A549 (cell line): ENCODE measurements around the gene STIMATE. TPM values are rescaled to one million over a fixed set of nuclear protein-coding genes. Genes with fewer than 3 reads are reported as not detected.

Experiments used
- ATAC-seq, 2 experiments: fragments of 200-7000 bp in 1 of 2; fragments of >200 bp in 1 of 2; cut with Nextera tagmentation in 1 of 2; cut with Tn5 transposase in 1 of 2; 3 replicates each; pipeline versions ENCODE4 v1.8.0 to v1.9.1; 2018 to 2020; ENCODE audit warnings: mild to moderate bottlenecking in 1 of 2, moderate library complexity in 1 of 2
- CTCF ChIA-PET: fragments of 300-600 bp; sonication (Branson Sonifier 250); formaldehyde crosslinking; extraction: SDS; loops from one replicate; lab custom pipeline; 2021; ENCODE audit warnings: antibody characterized with exemption, inconsistent platforms; lab: Yijun Ruan, JAX
- POLR2A ChIA-PET: fragments of 350-600 bp; formaldehyde crosslinking; extraction: SDS; loops from one replicate; lab custom pipeline; 2021; ENCODE audit warnings: antibody characterized with exemption, inconsistent platforms; lab: Yijun Ruan, JAX
- DNase-seq, 2 experiments: peaks; one replicate each; pipeline versions ENCODE4 v3.0.0 to v3.0.0-alpha.2; 2011 to 2016; ENCODE audit warnings: low read depth in 1 of 2, low spot score in 1 of 2
- FAIRE-seq: peaks from 2 replicates; lab custom pipeline; 2011; peaks lifted over from hg19 to GRCh38; lab: Jason Lieb, UNC
- H3K27ac ChIP-seq, 2 experiments: fragments of >200 bp; sonication (Bioruptor Twin); formaldehyde crosslinking; 3 replicates each; pipeline ENCODE4 v1.5.1; 2016 to 2017
- H3K4me1 ChIP-seq: fragments of >200 bp; sonication (Bioruptor Twin); formaldehyde crosslinking; 3 replicates; pipeline ENCODE4 v1.6.1; 2016
- H3K4me2 ChIP-seq: fragments of >200 bp; sonication (Bioruptor Twin); formaldehyde crosslinking; 3 replicates; pipeline ENCODE4 v1.6.1; 2016
- H3K4me3 ChIP-seq: fragments of >200 bp; sonication (Bioruptor Twin); formaldehyde crosslinking; 3 replicates; pipeline ENCODE4 v1.5.1; 2016
- H3K9me3 ChIP-seq: fragments of >200 bp; sonication (Bioruptor Twin); formaldehyde crosslinking; 3 replicates; pipeline ENCODE4 v1.6.1; 2016
- BCL3 ChIP-seq: fragments of >200 bp; sonication (Bioruptor Twin); formaldehyde crosslinking; IDR thresholded peaks from 3 replicates; pipeline ENCODE4 v1.6.1; 2016
- CBX2 ChIP-seq: fragments of 200-600 bp; sonication (generic); IDR thresholded peaks from 2 replicates; pipeline ENCODE4 v1.6.1; 2016; ENCODE audit warnings: low read depth, mild to moderate bottlenecking, borderline replicate concordance
- CBX8 ChIP-seq: fragments of 200-600 bp; sonication (generic); IDR thresholded peaks from 2 replicates; pipeline ENCODE4 v1.6.1; 2016
- CHD4 ChIP-seq: fragments of 200-600 bp; sonication (generic); IDR thresholded peaks from 2 replicates; pipeline ENCODE4 v1.6.1; 2016; ENCODE audit warnings: antibody characterized with exemption, mild to moderate bottlenecking, borderline replicate concordance
- ELK1 ChIP-seq: fragments of 150-350 bp; IDR thresholded peaks from 2 replicates; pipeline ENCODE4 v1.6.1; 2014; ENCODE audit warnings: low read depth, mild to moderate bottlenecking, low read length
- EP300 ChIP-seq, 2 experiments: fragments of >200 bp; sonication (Bioruptor Twin); formaldehyde crosslinking; IDR thresholded peaks; 2 replicates in 1 of 2; 3 replicates in 1 of 2; pipeline ENCODE4 v1.6.1; 2016 to 2017
- FOXS1 ChIP-seq: fragments of 250-450 bp; sonication (Bioruptor Pico); IDR thresholded peaks from 2 replicates; pipeline ENCODE4 v1.5.0; 2020; ENCODE audit warnings: mild to moderate bottlenecking, moderate library complexity
- GATA3 ChIP-seq: IDR thresholded peaks from 2 replicates; pipeline ENCODE4 v1.6.1; 2012; ENCODE audit warnings: borderline replicate concordance
- HDAC2 ChIP-seq: fragments of 200-600 bp; sonication (generic); IDR thresholded peaks from 2 replicates; pipeline ENCODE4 v1.6.1; 2016
- HES2 ChIP-seq: fragments of >200 bp; sonication (Bioruptor Twin); formaldehyde crosslinking; IDR thresholded peaks from 2 replicates; pipeline ENCODE4 v1.6.1; 2016
- HEYL ChIP-seq: fragments of 250-450 bp; sonication (Bioruptor Pico); IDR thresholded peaks from 2 replicates; pipeline ENCODE4 v1.8.0; 2021; ENCODE audit warnings: mild to moderate bottlenecking, moderate library complexity
- HOXA7 ChIP-seq: fragments of 250-450 bp; sonication (Bioruptor Pico); IDR thresholded peaks from 2 replicates; pipeline ENCODE4 v1.5.0; 2020; ENCODE audit warnings: mild to moderate bottlenecking, moderate library complexity
- JUN ChIP-seq, 2 experiments: fragments of >200 bp; sonication (Bioruptor Twin); formaldehyde crosslinking; IDR thresholded peaks; 2 replicates in 1 of 2; 3 replicates in 1 of 2; pipeline ENCODE4 v1.6.1; 2016 to 2017
- KDM1A ChIP-seq: fragments of 200-600 bp; sonication (generic); IDR thresholded peaks from 2 replicates; pipeline ENCODE4 v1.6.1; 2016; ENCODE audit warnings: low read depth, mild to moderate bottlenecking
- MAFK ChIP-seq: fragments of 450-650 bp; IDR thresholded peaks from 2 replicates; pipeline ENCODE4 v1.6.1; 2014; ENCODE audit not compliant: partially characterized antibody
- MAX ChIP-seq: IDR thresholded peaks from 2 replicates; pipeline ENCODE4 v1.6.1; 2012
- MYC ChIP-seq: IDR thresholded peaks from 2 replicates; pipeline ENCODE4 v1.6.1; 2012; ENCODE audit warnings: mild to moderate bottlenecking, inconsistent platforms, low read length, improper control_type of control experiment, borderline replicate concordance
- NFE2L2 ChIP-seq: fragments of 150-350 bp; conservative IDR thresholded peaks from 2 replicates; pipeline ENCODE4 v1.6.1; 2014; ENCODE audit warnings: low read length
- NPAS2 ChIP-seq: fragments of 250-450 bp; sonication (Bioruptor Pico); IDR thresholded peaks from 2 replicates; pipeline ENCODE4 v1.8.0; 2022; ENCODE audit warnings: mild to moderate bottlenecking, moderate library complexity, borderline replicate concordance
- NR3C1 ChIP-seq: fragments of >200 bp; sonication (Bioruptor Twin); formaldehyde crosslinking; IDR thresholded peaks from 3 replicates; pipeline ENCODE4 v1.6.1; 2017
- POLR2A ChIP-seq: IDR thresholded peaks from 2 replicates; pipeline ENCODE4 v1.6.1; 2012; ENCODE audit warnings: mild to moderate bottlenecking, low read length
- RCOR1 ChIP-seq: fragments of 150-350 bp; IDR thresholded peaks from 2 replicates; pipeline ENCODE4 v1.6.1; 2014; ENCODE audit warnings: antibody characterized with exemption, low read length, low read depth
- REST ChIP-seq: fragments of 200-600 bp; sonication (generic); IDR thresholded peaks from 2 replicates; pipeline ENCODE4 v1.6.1; 2016; ENCODE audit warnings: antibody characterized with exemption, mild to moderate bottlenecking, moderate library complexity
- RFX5 ChIP-seq: fragments of 450-650 bp; IDR thresholded peaks from 2 replicates; pipeline ENCODE4 v1.7.1; 2014; ENCODE audit warnings: antibody characterized with exemption, mild to moderate bottlenecking, moderate library complexity
- TP53 ChIP-seq: fragments of 250-450 bp; sonication (Bioruptor Pico); IDR thresholded peaks from 2 replicates; pipeline ENCODE4 v1.5.0; 2021; ENCODE audit warnings: mild to moderate bottlenecking, moderate library complexity
- ZNF302 ChIP-seq: fragments of 250-450 bp; sonication (Bioruptor Pico); IDR thresholded peaks from 2 replicates; pipeline ENCODE4 v1.9.0; 2021; ENCODE audit warnings: inconsistent platforms, mild to moderate bottlenecking, moderate library complexity
- ZSCAN20 ChIP-seq: fragments of 250-450 bp; sonication (Bioruptor Pico); IDR thresholded peaks from 2 replicates; pipeline ENCODE4 v1.8.0; 2022; ENCODE audit warnings: mild to moderate bottlenecking, moderate library complexity
- WGBS: methylation state at CpG from one replicate; pipeline ENCODE4 v1.1.6; 2017; ENCODE audit errors: missing lambda C conversion rate; 5-methylcytosine and 5-hydroxymethylcytosine counted together
- polyA plus RNA-seq, 4 experiments: library from polyadenylated mRNA; depleted of rRNA in 3 of 4; stranded (reverse); fragments of >200 nt; fragmentation: RNase III in 1 of 4; extraction: RNeasy Plus Mini Kit Qiagen cat#74134 plus additional on column Dnase treatment in 1 of 4; gene quantifications; 2 replicates in 3 of 4; 3 replicates in 1 of 4; pipeline ENCODE4 v1.2.3, GENCODE V29; 2011 to 2017
- TF ChIP-seq, protein P1 (sequence below): fragments of 250-450 bp; sonication (Bioruptor Pico); IDR thresholded peaks from 2 replicates; pipeline ENCODE4 v1.5.0; 2020; ENCODE audit warnings: low read depth, mild to moderate bottlenecking, moderate library complexity

The STIMATE gene
- polyA plus RNA-seq, 2 of the 4 experiments (the other 2 are of a cell fraction): 5.2 to 5.5 TPM

DNA sequence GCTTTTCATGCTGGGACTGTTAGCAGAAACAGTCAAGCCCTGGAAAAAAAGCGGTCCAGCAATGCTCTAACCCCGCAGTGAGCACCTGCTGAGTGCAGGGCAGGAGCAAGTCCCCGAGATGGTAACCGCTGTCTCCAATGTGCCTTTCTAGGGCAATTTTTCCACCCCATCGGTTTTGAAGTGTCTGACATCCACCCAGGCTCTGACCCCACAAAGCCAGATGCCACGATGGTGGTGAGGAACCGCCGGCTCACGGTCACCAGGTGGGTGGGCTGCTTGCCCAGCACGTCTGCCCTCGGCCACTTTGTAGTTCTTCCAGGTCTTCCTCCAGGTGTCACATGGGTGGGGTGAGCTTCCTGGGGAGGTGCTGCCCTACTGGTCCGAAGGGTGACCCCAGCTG is 106.0 kb downstream of the STIMATE start:
- POLR2A ChIA-PET: no interaction called here
- no peaks in the 10 kb centered on the region for H3K9me3 ChIP-seq
- CTCF ChIA-PET: interaction anchor here (1.9 to 2.0 kb wide), 2 partner anchors 8 to 29 kb away, joined by 4 to 7 read pairs; no protein-coding TSS in a partner anchor
- H3K4me2 ChIP-seq: no peak overlapping the region
- ATAC-seq (no peak), FAIRE-seq (no peak), DNase-seq (no peak)
- no peak for TF ChIP-seq MAFK
- TF ChIP-seq CHD4: no peak
- TF ChIP-seq JUN (IDR thresholded peaks at IDR 0.05): no peak
- TF ChIP-seq REST: no peak
- TF ChIP-seq RCOR1: no peak
- no peak for TF ChIP-seq BCL3
- no peak for TF ChIP-seq CBX8
- TF ChIP-seq GATA3: no peak
- TF ChIP-seq FOXS1: no peak
- TF ChIP-seq ELK1: no peak
- TF ChIP-seq RFX5: no peak
- no peak for TF ChIP-seq NR3C1
- no peak for TF ChIP-seq HEYL
- TF ChIP-seq HES2: no peak
- TF ChIP-seq TP53: no peak
- 85% methylated on average over 4 of the region's 12 CpGs for WGBS
- H3K4me1 ChIP-seq: no peaks in the 10 kb centered on the region
- H3K27ac ChIP-seq: no peak overlapping the region
- no peak overlapping the region for H3K4me3 ChIP-seq

- no peak for ATAC-seq
- H3K9me3 ChIP-seq: no peaks in the 10 kb centered on the region
- DNase-seq: no peak
- H3K4me1 ChIP-seq: no peaks in the 10 kb centered on the region
- CTCF ChIA-PET: no interaction called here
- TF ChIP-seq ZNF302 (CRISPR knock-in tag): no peak
- TF ChIP-seq KDM1A: no peak
- no peak for TF ChIP-seq NFE2L2
- TF ChIP-seq, protein P1, sequence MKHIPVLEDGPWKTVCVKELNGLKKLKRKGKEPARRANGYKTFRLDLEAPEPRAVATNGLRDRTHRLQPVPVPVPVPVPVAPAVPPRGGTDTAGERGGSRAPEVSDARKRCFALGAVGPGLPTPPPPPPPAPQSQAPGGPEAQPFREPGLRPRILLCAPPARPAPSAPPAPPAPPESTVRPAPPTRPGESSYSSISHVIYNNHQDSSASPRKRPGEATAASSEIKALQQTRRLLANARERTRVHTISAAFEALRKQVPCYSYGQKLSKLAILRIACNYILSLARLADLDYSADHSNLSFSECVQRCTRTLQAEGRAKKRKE (CRISPR knock-in tag): no peak
- no peak for TF ChIP-seq HDAC2
- TF ChIP-seq POLR2A: no peak
- no peak for TF ChIP-seq CBX2
- TF ChIP-seq RCOR1: no peak
- no peak for TF ChIP-seq ZSCAN20
- TF ChIP-seq BCL3: no peak
- no peak for TF ChIP-seq NPAS2
- TF ChIP-seq FOXS1: no peak
- no peak for TF ChIP-seq MAX
- TF ChIP-seq MYC: no peak
- TF ChIP-seq HOXA7: no peak
- no peak for TF ChIP-seq EP300 (IDR thresholded peaks at IDR 0.05)
- POLR2A ChIA-PET: no interaction called here
- H3K4me3 ChIP-seq: no peak overlapping the region
- no peak overlapping the region for H3K27ac ChIP-seq
- H3K4me2 ChIP-seq: no peak overlapping the region
- 73% methylated on average over 13 of the region's 13 CpGs for WGBS
- FAIRE-seq: no peak
Measured at GRCh38 chr3:52790741-52791140, 106.6 kb downstream of the STIMATE start.
